Measurements from ENCODE around the gene TSPAN18.

DNA sequence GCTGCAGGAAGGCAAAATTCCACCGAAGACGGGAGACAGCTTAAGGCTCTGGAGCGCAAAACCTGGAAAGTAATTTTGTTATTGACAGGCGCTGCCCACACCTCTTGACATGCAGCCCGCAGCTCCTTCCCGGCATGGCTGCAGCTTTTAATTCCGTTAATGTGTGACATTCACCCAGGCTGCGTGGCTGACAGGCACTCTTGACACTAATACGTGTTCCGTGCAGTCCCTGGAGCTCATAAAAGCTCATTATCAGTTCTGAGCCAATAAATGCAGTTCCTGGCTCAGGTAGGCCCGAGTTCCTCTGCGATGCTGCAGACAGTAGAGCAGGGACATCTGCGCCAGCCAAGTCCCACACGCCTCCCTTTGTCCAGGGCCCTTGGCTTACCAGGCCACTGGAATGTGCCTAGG lies 34.8 kb downstream of the TSPAN18 start:
- TF ChIP-seq POLR2A (IDR thresholded peaks at IDR 0.05; ENCODE audit: low read depth, low read length) (no peak), TAF1 (IDR thresholded peaks at IDR 0.05; ENCODE audit: borderline replicate concordance, low read depth, low read length) (no peak), POLR2AphosphoS5 (IDR thresholded peaks at IDR 0.05; ENCODE audit: low read depth, low read length) (no peak)
